Measurements from ENCODE around the gene LRRC8B. TPM values are rescaled to one million over a fixed set of nuclear protein-coding genes. Genes with fewer than 3 reads are reported as not detected.

Gene LRRC8B
- total and polyA plus RNA-seq, 2 of the 8 experiments (the other 6 are each of a cell fraction or from before 2014, with no cell fraction given) = 18.4 to 29.2 TPM

DNA sequence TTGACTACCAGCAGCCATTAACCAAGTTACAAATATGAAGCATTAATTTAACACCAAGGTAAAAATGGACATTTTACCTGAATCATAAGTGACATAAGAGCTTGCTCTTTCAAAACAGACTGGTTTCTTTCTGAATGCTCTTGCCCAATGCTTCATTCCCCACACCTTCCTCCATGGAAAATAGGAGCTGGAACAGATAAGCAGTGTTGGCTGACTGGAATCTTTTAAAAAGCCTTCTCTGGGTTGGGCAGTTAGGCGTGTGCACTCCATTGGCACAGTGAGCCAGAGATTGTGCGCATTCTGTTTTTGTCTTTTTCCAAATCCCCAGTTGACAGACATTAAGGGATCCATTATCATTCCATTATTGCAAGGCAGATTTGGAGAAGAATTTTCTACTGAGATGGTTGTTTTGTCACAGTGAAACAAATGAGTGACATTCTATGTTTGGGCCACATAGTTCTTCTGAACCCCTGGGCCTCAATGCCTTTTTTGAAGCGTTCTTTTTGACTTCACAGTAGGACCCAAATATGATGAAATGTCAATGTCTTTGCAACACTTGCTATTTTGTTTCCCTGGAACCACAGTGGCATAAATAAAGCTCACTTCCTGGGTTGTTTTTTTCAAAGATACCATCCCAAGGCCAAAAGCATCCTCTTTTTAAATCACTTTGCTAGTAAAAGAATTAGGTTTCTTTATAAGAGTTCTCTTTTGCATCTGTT is 32.3 kb downstream of the LRRC8B start (continued):
- TF ChIP-seq SAP30 (IDR thresholded peaks at IDR 0.05; ENCODE audit: insufficient read depth, insufficient replicate concordance, low read length) = no peak
- no peak for TF ChIP-seq JUND (IDR thresholded peaks at IDR 0.05; ENCODE audit: low read length)
- TF ChIP-seq JUN (IDR thresholded peaks at IDR 0.05; ENCODE audit: low read depth, low read length) = no peak
- TF ChIP-seq POLR2A (IDR thresholded peaks at IDR 0.05; ENCODE audit: control extremely low read depth in 1 of 2, low read depth in 2 of 2, low read length in 2 of 2) = no peak

Data from H1 (cell line).